ENCODE results near the gene SLC25A22.

Gene SLC25A22

DNA sequence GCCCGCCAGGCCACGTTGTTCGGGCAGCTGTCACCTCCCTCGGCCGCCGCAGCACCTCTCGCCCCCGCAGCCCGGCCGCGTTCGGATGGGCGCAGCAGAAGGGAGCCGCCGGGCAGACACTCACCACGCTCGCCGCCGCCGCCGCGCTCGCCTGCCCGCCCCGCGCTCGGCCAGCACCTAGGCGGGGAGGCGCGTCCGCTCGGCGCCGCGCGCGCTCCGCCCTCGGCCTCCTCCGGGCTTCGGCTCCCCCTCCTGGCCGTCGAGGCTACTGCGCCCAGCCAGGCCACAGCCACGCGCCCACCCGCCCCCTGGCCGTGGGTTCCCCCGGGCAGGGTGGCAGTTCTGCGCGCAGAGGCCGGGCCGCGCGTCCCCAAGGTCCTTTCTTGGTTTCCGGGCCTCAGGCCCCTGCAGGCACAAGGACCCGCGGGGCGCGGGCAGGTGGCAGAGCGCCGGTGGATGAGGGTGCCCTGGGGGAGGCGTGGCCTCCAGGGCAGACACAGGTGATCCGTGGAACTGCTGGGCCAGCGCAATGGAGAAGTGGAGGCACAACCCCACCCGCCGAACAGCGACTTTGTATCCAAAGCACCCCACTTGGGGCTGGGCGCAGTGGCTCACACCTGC, at the start of gene SLC25A22:
TSS of gene SLC25A22 (minus strand) at position 189 of the 621 bp plus-strand sequence. CDS start 3,275 bp downstream, outside the sequence.
- DNase-seq (ENCODE audit: low read depth in 2 of 2), result peak; percentile 60 to 82

DNA sequence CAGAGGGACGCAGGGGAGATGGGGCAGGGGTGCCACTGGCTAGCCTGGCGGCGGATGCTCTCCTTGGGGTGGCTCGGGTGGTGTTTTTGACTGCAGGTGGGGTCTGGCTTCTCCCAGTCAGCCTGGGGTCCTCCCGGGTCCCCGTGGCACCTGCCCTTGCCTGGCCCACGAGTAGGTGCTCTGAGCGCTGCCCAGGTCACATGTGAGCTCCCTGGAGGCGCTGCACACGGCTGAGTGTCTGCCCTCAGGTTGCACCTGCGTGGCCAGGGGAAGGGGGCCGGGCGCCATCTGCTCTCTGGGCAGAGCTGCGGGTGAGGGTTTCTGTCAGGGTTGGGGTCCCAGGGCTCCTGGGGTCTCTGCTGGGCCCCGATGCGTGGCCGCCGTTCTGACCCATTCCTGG, 49.8 kb upstream of the SLC25A22 start:
- no peak for DNase-seq (ENCODE audit: low read depth in 2 of 2)

DNA sequence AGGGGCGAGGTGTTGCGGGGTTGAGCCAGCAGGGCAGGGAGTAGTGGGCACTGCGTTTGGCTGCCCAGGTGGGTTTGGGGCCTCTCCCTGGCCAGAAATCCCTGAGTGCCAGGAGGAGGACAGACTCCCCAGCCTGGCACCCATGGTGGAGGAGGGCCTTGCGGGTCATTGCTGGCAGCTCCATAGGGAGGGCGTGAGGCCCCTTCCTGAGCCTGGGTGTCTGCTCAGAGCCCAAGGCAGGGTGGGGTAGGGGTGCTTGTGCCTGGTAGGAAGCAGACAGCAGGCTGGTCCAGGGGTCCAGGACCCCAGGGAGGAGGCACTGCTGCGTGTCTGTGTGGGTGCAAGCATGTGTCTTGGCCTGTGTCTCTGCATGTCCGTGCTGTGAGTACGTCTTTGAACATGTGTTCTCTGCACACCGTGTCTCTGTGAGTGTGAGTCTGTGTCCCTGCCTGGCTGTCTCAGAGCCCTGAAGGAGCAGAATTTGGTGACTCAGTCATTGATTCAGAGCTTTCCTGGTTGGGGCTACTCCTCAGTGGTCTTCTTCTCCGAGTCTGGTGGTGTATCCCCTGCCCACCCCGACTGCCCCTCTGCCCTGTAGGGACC, 48.5 kb upstream of the SLC25A22 start:
- no peak for DNase-seq (ENCODE audit: low read depth in 2 of 2)

DNA sequence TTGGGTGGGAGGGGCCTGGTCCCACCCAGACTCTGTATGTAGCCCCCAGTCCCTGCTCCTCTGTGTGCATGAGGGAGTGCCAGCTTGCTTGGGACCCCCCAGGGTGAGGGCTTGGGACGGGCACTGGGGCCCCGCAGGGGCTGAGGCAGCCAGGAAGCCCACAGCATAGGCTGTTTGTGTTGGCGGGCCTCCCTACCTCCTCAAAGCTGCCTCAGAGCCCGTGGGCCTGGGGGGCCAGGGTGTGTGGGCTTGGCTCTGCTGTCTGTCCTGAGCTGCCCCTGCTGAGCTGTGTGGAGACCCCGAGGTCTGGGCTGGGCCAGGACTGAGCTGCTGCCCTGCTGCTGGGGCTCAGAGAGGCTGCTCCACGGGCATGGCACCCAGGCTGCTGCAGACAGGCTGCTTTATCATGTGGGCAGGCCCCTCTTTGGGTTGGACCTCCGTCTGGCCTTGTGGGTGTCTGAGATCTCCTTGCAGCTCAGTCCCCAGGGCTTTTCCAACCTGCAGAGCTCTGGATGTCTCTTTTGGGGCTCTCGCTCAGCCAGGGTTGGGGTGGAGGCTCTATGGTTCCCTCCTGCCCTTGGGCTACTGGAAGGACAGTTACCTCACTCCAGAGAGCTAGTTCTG, 47.9 kb upstream of the SLC25A22 start:
- no peak for DNase-seq (ENCODE audit: low read depth in 2 of 2)

DNA sequence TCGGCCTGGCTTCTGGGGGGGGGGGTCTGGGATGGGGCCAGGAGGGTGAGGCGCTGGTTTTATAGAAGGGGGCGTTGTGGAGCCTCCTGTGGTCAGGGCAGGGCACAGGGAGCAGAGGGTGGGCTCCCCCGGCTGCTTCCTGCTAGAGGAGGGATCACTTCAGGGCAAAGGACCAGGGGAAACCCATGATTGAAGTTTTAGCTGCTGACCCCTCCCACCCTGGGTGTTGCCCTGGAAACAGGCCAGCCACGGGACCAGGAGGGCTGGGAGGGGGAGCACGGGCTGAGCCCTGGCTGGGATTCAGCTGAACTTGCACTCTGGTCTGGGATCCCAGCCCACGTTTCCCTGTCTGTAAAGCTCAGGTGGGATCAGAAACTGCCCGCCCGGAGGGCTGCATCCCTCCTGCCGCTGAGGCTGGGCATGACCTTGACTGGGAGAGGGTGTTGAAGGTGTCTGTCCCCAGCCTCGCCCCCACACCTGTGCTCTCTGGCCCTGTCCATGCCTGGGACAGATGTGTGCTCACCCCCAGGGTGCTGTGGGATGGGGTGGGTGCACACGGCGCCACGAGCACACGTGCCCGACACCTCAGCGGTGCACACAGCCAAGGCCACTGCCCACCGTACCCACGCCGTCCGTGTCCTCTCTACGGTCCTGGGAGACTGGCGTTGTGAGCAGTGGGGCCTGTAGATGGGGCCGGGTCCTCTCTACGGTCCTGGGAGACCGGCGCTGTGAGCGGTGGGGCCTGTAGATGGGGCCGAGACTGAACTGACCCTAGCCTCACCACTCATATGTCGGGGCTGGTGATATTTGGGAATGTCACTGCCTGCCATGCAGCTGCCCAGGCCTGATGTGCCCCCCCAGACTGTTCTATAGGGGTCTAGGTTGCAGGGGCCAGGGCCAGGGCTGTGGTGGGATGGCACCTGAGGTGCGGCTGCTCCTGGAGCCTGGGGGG, 46.9 kb upstream of the SLC25A22 start:
- no peak for DNase-seq (ENCODE audit: low read depth in 2 of 2)

DNA sequence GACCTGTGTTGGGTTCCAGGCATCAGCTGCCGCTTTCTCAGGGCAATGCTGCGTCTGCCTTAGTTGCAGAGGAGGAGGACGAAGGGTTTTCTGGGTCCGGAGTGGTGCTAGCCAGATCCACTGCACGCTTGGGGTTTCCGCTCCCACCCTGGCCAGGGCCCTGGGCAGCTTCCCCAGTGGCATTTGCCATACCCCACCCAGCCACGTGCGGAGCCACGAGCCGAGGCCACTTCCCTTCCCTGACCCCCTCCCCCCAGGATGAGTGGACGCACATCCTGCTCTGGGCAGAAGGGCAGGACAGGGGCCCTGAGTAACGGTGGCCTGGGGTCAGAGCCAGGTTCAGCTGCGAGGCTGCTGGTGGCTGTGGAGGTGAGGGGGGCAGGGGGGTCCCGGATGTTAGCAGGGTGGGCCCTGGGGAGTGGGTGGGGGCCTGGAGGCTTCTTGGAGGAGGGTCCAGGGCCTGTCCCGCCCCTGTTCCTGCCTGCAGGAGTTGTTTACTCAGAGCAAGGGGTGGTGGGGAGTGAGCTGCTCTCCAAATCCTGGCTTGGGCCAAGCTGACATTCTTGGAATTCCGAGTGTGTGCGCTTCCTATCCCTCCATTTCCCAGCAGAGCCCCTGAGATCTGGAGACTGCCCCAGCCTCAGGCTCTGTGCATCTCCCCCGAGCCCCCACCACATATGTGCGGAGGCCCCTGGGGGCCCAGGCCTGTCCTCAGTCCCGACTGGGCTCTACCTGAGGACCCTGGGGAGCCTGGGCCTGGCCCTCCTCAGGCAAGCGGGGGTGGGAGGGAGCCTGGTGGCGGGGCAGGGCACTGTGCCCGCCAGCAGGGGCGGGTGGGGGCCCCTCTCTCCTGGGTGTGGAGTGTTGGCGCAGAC, 46.0 kb upstream of the SLC25A22 start:
- DNase-seq (ENCODE audit: low read depth in 2 of 2), result no peak

DNA sequence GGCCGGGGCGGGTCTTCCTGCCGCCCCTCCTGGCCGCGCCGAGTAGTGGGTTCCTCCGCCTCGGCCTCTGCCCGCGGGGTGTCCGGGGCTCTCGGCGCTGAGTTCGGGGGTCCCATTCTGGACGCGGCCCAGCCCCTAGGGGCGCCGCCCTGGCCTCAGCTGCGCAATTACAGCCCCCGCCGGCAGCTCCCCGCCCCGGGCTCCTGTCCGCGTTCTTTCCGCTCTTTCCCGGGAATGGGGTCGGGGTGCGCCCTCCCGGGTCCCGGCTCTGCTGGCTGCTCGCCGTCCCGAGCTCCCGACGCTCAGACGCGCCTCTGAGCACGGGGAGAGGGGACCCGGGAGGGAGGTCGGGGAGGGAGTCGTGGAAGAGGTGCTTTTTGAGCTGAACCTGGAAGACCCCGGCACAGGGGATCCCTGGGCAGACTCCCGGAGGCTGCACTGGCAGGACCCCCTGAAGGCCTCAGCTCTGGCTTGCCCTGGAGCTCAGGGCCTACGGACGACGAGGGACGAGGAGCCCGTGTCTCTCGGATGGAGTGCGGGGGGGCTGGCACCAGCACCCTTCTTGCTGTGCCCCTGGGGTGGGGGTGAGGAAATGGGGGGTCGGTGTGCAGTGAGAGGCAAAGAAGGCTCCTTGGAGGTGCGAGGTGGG, 45.1 kb upstream of the SLC25A22 start:
- no peak for DNase-seq (ENCODE audit: low read depth in 2 of 2)

DNA sequence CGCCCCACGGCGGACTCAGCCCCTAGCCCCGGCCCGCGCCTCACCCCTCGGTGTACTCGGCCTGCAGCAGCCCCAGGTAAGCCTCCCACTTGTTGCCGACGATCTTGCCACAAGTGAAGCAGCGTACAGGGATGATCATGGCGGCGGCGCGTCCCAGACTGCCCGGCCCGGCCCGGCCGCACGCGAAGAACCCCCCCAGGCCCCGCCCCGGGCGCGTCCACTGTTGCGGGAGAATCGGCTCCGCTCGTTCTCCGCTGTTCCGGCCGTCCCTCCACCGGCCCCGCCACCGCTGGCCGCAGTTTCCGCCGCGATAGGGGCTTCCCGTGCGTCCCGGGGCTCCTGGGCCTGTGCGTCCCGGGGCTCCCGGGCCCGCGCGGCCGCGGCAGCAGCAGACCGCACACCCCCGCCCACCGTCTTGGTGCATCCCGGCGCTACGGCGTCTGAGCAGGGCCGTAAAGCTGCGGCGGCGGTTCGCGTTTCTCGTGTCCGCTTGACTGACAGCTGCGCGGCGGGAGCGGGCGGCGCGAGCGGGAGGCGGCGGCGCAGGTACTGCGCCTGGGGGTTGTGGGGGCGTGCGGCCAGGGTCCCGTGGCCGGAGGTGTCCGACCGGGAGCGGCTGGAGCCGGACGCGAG, 44.4 kb upstream of the SLC25A22 start, which contains the start of the genes POLR2L and TSPAN4:
TSS of gene POLR2L (minus strand) at position 160 of the 633 bp plus-strand sequence. CDS start at position 139, 21 bp downstream.
TSS of gene TSPAN4 (plus strand) at position 483 of the 633 bp plus-strand sequence. CDS start 7,453 bp downstream, outside the sequence.
- DNase-seq (ENCODE audit: low read depth in 2 of 2), result peak; percentile 80 to 83

DNA sequence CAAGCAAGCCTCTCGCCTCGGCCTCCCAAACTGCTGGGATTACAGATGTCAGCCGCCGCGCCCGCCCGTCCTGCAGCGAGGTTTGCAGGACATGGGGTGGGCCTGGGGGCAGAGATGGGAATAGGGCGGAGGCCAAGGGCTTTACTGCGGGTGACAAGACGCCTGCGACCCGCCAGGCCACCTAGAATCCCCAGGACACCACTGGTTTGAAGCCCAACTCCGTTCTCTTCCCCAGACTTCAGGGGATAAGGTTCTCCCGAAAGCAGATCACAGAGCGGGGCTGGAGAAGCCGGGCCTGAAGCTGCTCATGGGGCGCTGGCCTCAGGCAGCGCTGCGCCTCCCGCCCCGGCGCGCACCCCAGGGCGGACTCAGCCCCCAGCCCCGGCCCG, 43.9 kb upstream of the SLC25A22 start:
- no peak for DNase-seq (ENCODE audit: low read depth in 2 of 2)

DNA sequence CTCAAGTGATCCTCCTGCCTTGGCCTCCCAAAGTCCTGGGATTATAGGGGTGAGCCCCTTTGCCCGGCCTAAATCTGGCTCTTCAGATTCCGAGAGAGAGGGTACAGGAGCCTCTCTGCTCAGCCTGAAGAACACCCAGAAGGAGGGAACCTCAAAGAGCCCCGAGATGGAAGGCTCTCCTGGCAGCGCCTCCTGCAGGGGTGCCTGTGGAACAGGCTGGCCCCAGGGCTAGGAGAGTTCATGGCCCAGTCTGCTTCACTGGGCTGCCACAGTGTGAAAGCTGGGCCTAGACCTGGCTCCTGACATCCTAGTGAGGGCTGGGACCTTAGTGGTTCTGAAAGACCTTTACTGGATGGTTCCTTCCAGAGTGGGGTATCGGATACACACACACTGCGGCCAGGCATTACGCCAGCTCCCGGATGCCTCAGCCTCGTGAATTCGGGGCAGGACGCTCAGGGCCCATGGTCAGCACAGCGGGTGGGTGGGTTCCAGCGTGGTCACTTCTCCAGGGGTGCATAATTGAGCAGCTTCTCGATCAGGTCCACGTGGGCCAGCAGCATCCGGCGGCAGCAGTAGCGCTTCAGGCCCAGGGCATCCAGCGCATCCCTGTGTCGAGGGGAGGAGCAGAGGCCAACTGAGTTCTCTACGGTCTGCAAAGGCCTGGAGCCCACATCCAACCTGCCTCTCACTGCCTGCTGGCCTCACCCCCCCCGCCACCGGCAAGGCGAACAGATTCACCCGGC, 42.0 kb upstream of the SLC25A22 start:
- DNase-seq (ENCODE audit: low read depth in 2 of 2), result no peak

DNA sequence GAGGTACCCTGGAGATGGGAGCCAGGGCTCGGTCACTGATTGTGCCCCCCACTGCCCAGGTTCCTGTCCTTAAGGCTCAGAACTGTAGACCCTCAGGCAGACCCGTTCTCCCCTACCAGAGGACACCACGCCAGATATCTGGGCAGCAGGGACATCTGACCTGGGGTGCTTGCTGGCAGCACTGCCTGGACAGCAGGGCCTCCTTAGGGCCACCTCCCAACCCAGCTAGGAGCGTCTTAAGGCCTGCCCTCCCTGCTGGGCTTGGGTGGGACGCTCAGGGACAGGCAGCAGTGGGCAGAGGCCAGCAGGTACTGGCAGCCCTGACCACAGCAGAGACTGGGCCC, 41.2 kb upstream of the SLC25A22 start:
- DNase-seq (ENCODE audit: low read depth in 2 of 2), result no peak

DNA sequence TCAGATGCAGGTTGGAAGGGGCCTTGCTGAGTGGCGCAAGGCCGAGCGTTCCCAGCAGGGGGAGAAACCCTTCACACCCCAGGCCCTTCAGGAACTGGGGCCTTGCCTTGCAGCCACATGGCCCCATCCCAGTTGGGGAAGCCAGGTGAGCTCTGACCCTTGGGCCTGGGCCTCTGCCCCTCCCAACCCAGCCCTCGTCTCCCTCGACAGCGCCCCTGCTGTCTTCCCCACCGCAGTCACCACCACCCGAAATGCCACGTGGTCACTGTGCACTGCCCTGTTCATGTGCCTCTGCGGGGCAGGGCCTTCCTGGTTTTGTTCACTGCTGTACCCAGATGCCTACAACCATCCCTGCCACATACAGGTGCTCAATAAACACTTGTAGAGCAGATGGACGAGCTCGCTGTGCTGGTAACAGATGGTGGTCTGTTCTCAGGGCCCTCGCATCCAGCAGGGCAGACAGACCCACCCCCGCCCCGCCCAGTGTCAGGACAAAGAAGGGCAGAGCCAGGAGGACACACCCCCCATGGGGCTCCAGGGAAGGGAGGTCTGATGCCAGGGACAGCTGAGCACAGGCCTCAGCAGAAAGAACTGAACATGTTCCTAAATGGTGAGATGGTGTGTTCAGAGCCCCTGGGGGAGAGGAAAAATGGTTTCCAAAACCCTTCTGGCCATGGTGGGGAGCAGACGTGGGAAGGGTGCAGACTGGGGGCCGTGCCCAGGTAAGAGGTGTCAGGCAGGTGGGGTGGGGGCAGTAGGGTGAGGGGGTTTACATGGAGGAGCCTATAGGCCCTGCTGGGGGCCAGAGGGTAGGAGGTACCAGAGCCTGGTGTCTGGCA, 40.6 kb upstream of the SLC25A22 start:
- no peak for DNase-seq (ENCODE audit: low read depth in 2 of 2)

DNA sequence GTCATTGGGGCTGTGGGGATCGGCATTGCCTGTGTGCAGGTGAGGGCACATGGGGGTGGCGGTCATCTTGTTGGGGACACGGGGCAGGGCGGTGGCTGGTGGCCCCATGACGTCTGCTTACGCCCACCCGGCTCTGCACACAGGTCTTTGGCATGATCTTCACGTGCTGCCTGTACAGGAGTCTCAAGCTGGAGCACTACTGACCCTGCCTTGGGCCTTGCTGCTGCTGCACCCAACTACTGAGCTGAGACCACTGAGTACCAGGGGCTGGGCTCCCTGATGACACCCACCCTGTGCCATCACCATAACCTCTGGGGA, 39.9 kb upstream of the SLC25A22 start:
- no peak for DNase-seq (ENCODE audit: low read depth in 2 of 2)

DNA sequence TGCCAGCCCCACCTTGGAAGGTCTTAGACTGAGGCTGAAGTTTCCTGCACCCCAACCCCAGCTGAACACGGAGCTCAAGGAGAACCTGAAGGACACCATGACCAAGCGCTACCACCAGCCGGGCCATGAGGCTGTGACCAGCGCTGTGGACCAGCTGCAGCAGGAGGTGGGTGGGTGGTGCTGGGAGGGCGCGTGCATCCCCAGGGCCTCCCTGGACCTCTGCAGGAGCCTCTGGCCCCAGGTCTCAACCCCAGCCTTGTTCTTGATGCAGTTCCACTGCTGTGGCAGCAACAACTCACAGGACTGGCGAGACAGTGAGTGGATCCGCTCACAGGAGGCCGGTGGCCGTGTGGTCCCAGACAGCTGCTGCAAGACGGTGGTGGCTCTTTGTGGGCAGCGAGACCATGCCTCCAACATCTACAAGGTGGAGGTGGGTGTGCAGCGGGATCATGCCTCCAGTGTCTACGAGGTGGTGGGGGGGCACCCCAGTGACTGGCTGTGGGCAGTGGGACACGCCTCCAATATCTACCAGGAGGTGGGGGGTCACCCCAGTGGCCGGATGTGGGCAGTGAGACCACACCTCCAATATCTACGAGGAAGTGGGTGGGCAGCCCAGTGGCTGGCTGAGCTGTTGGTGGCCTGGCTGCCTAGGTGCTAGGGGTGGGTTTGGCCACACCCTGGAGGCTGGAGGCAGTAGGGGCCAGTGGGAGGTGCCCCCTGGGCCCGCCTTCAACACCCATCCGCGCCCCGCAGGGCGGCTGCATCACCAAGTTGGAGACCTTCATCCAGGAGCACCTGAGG, 39.3 kb upstream of the SLC25A22 start:
- no peak for DNase-seq (ENCODE audit: low read depth in 2 of 2)

DNA sequence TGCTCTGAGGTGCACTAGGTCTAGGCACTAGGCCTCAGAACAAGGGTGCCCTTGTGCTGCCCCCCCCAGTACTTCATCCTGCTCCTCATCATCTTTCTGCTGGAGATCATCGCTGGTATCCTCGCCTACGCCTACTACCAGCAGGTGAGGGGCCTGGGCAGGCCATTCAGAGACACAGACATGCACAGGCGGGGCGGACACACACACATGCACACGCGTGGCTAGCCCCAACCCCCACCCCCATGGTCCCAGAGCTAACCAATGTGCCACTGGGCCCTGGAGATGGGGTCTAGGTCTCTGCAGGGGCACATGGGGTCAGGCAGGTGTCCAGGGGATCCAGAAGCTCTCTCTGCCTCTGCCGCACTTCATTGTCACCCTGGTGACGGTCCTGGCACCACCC, 38.6 kb upstream of the SLC25A22 start:
- DNase-seq (ENCODE audit: low read depth in 2 of 2), result no peak

DNA sequence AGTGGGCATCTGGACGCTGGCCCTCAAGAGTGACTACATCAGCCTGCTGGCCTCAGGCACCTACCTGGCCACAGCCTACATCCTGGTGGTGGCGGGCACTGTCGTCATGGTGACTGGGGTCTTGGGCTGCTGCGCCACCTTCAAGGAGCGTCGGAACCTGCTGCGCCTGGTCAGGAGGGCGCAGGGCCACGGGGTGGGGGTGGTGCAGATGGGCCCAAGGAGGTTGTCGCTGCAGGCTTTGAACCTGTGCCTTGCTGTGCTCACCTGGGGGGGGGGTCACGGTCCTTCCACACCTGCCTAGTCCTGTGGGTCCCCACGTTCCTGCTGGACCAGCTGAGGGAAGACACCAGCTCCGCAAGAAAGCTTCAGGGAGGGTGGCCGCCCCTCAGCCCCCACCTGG, 38.2 kb upstream of the SLC25A22 start:
- no peak for DNase-seq (ENCODE audit: low read depth in 2 of 2)

DNA sequence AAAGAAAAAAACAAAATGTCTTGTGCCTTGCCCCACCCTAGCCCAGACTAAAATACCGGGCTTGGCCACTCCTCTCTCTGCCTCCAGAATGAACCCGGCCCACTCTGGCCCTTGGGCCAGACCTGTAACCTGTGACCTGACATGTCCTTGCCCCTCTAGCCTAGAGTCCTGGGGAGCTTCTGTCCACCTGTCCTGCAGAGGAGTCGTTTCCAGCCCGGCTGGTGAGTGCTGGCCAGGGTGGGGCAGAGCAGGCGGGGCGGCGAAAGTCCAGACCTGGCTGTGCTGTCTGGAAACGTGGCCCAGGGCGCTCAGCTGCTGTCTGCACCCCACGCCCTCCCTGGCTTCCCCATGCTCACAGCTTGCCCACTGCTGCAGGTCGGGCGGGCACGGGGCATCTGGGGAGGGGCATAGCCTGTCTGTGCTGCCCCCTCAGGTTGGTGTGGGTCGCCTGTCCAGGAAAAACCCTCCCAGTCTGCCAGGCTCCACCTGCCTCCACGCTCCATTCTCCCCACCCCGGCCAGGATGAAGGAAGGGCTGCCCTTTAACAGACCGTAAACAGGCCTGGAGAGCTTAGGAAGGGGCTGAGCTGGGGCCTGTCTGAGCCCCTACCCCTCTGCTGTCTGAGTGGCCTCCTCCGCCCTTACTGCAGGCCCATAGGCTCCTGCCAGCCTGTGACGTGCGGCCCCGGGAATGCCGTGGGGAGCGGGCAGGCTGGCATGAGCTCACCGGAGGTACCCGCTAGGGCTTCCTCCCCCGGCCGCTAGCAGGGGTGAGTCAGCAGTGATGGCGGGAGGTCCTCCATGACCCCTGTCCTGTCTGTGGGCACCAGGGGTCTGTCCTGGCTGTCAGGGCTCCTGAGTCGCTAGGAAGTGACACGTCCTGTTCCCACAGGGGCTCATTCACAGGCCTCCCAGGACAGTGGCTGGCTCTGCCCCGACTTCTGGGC, 36.6 kb upstream of the SLC25A22 start:
- DNase-seq (ENCODE audit: low read depth in 2 of 2), result no peak
